Measurements from ENCODE around the gene CORO1A.

CORO1A gene

GRCh38 chr16:30179195-30179594 is 4.2 kb upstream of the CORO1A start:
- no peaks in the 10 kb centered on the region for H3K9me3 ChIP-seq (ENCODE audit: severe bottlenecking)
- DNase-seq, result no peak
- no peak overlapping the region for H3K27ac ChIP-seq
- H3K4me3 ChIP-seq (ENCODE audit: low read depth, low read length), result no peak overlapping the region
- no peaks in the 10 kb centered on the region for H3K36me3 ChIP-seq
- TF ChIP-seq CTCF (IDR thresholded peaks at IDR 0.05; ENCODE audit: low read depth, low read length), result no peak
- H3K27me3 ChIP-seq (ENCODE audit: insufficient read depth, low read depth, severe bottlenecking), result no peaks in the 10 kb centered on the region

GRCh38 chr16:30179931-30180330 is 3.5 kb upstream of the CORO1A start:
- Histone ChIP-seq H3K9me3 (ENCODE audit: severe bottlenecking) (no peaks in the 10 kb centered on the region), H3K27me3 (ENCODE audit: insufficient read depth, low read depth, severe bottlenecking) (no peaks in the 10 kb centered on the region), H3K27ac (no peak overlapping the region), H3K36me3 (no peaks in the 10 kb centered on the region), H3K4me3 (ENCODE audit: low read depth, low read length) (no peak overlapping the region)
- DNase-seq, result no peak
- TF ChIP-seq CTCF (IDR thresholded peaks at IDR 0.05; ENCODE audit: low read depth, low read length), result no peak

GRCh38 chr16:30180741-30181140 is 2.7 kb upstream of the CORO1A start:
- no peak overlapping the region for H3K4me3 ChIP-seq (ENCODE audit: low read depth, low read length)

GRCh38 chr16:30184096-30184890 is 891 bp downstream of the CORO1A start:
- no peak for TF ChIP-seq CTCF (IDR thresholded peaks at IDR 0.05; ENCODE audit: low read depth, low read length)
- no peaks in the 10 kb centered on the region for H3K27me3 ChIP-seq (ENCODE audit: insufficient read depth, low read depth, severe bottlenecking)
- DNase-seq, result peak; percentile 8
- H3K9me3 ChIP-seq (ENCODE audit: severe bottlenecking), result no peaks in the 10 kb centered on the region
- H3K27ac ChIP-seq, result no peak overlapping the region
- peaks cover 5% of the 10 kb centered on the region; the same call in 1 of the 2 replicates for H3K36me3 ChIP-seq
- peak overlapping the region; percentile 49 for H3K4me3 ChIP-seq (ENCODE audit: low read depth, low read length)

More at GRCh38 chr16:30180741-30181140, 2.7 kb upstream of the CORO1A start:
- DNase-seq, result no peak
- no peak for TF ChIP-seq CTCF (IDR thresholded peaks at IDR 0.05; ENCODE audit: low read depth, low read length)
- H3K27me3 ChIP-seq (ENCODE audit: insufficient read depth, low read depth, severe bottlenecking), result no peaks in the 10 kb centered on the region
- no peak overlapping the region for H3K27ac ChIP-seq
- no peaks in the 10 kb centered on the region for H3K36me3 ChIP-seq
- H3K9me3 ChIP-seq (ENCODE audit: severe bottlenecking), result no peaks in the 10 kb centered on the region

GRCh38 chr16:30184891-30185682 is 1.7 kb downstream of the CORO1A start:
- Histone ChIP-seq H3K4me3 (ENCODE audit: low read depth, low read length) (no peak overlapping the region), H3K27me3 (ENCODE audit: insufficient read depth, low read depth, severe bottlenecking) (no peaks in the 10 kb centered on the region), H3K27ac (no peak overlapping the region), H3K9me3 (ENCODE audit: severe bottlenecking) (no peaks in the 10 kb centered on the region), H3K36me3 (peaks cover 5% of the 10 kb centered on the region; the same call in 1 of the 2 replicates)
- no peak for TF ChIP-seq CTCF (IDR thresholded peaks at IDR 0.05; ENCODE audit: low read depth, low read length)
- DNase-seq, result peak; percentile 11

Measured in WERI-Rb-1 (cell line).